NCI-H446 treated with DMSO at 0.1 percent for 48 hours (cell line): ENCODE measurements around the gene FOXQ1.

Source experiments
- DNase-seq: peaks from one replicate; lab custom pipeline; 2025; lab: John Stamatoyannopoulos, UW

FOXQ1 gene

GRCh38 chr6:1363729-1364572 is 52.1 kb downstream of the FOXQ1 start:
- DNase-seq: no peak
